ENCODE data around the gene ATG3. TPM values are rescaled to one million over a fixed set of nuclear protein-coding genes. Genes with fewer than 3 reads are reported as not detected.

ATG3 gene
- total and polyA plus RNA-seq, 9 of the 15 experiments (the other 6 are each of a cell fraction or from before 2014, with no cell fraction given), result 48.7 to 107 (median 64.7) TPM

- TF ChIP-seq MGA (IDR thresholded peaks at IDR 0.05) (no peak), NONO (IDR thresholded peaks at IDR 0.05; ENCODE audit: low read depth in 2 of 2, low read length in 1 of 2) (no peak), ILF3 (IDR thresholded peaks at IDR 0.05; ENCODE audit: borderline replicate concordance) (no peak), ZNF449 (CRISPR knock-in tag; IDR thresholded peaks at IDR 0.05) (no peak), ZNF274 (IDR thresholded peaks at IDR 0.05; ENCODE audit: borderline replicate concordance, low read depth, low read length) (no peak), E4F1 (CRISPR knock-in tag; IDR thresholded peaks at IDR 0.05; ENCODE audit: borderline replicate concordance) (no peak), FOXA1 (IDR thresholded peaks at IDR 0.05; ENCODE audit: borderline replicate concordance) (no peak), CREB1 (IDR thresholded peaks at IDR 0.05) (no peak), CREB1 (CRISPR knock-in tag; IDR thresholded peaks at IDR 0.05) (no peak), NEUROD1 (IDR thresholded peaks at IDR 0.05; ENCODE audit: borderline replicate concordance, low read depth, low read length, partially characterized antibody) (no peak)
Measured at GRCh38 chr3:112496366-112497067, 65.2 kb downstream of the ATG3 start (continued).
